HG03558 (cell line): ENCODE data around the gene HYAL2.
"Not testable (repeated sequence)": the region's sequence is repeated elsewhere in the genome, so short reads cannot be mapped to it uniquely, and the experiment has no call there.

Source experiments
- ATAC-seq: cut with Tn5 transposase; IDR thresholded peaks from one replicate; pipeline ENCODE4 v1.9.1; 2021; ENCODE audit warnings: moderate number of reproducible peaks; ENCODE audit not compliant: unreplicated experiment; ENCODE audit errors: extremely low read depth

The HYAL2 gene

DNA sequence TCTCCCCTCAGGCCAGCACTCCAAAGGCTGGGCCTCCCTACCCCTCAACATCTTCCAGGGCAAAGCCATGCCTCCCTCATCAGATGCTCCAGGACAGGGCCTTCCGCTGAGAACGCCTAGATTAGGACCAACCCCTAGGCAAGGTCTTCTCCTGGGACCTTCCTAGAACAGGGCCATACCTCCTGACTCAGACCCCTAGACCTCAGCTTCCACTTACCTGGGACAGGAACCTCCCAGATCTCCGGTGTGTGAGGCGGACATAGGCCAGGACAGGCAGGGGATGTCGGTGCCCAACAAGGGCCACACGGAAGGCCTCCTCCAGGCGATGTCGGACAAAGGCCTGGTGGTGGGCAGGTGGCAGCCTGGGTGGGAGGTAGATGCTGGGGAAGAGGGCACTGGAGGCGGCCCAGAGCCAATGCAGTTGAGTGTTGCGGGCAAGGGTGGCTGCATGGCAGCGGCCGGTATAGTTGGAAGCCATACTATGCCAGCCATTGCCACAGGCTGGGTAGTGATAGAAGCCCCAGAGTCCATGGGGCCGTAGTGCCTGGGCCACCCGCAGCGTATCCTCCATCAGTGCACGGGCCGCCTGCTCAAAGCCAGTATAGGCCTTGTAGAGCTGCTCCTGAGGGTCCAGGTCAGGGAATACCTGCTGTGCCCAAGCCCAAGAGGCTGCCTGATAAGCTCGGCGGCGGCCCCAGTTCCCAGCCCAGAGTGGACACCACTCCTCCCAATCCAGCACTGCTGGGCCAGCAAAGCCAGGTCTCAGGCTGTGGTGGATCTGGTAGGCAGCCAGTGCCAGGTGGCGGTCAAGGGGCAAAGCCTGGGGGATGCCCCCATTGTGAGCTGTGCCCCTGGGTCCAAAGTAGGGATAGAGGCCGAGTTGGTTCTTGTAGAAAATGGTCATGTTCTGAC lies 27.8 kb downstream of the HYAL2 start:
- ATAC-seq = no peak

DNA sequence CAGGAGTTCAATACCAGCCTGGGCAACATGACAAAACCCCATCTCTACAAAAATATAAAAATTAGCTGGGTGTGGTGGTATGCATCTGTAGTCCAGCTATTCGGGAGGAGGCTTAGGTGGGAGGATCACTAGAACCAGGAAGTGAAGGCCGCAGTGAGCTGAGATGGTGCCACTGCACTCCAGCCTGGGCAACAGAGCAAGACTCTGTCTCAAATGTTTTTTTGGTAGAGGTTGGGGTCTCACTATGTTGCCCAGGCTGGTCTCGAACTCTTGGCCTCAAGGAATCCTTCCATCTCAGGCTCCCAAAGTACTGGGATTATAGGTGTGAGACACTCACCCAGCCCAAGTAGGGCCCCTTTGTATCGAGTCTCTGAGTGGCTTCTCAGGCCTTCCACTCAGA lies 28.5 kb downstream of the HYAL2 start:
- no peak for ATAC-seq

DNA sequence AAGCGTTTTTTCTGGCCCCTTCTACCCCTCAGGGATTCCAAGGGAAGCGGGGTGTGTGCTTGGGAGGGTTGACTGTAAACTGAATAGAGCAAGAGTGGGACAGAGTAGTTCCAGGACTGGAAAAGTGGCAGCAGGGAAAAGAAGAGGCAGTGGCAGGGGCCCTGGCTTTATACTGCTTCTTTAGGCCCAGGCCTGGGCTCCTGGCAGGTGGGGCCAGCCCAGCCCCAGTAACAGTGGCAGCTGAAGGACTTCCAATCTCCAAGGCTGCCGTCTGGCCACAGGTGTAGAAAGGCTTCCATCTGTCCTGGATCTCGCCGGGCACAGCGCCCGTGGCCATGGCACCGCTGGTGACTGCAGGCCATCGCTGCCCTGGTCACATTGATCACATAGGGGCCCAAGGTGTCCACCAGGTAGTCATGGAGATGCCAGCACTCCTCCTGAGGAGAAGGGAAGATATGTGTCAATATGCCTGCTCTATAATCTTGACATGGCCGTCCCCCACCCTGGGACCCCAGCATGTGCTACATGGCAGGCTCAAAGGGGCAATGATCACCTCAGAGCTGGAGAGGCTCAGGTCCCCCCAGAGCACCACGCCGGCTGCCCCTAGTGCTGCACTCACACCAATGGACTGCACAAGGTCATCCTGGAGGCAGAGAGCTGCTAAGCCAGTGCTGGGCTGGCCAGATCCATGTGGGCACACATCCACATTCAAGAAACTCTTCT lies 29.3 kb downstream of the HYAL2 start:
- ATAC-seq = no peak

DNA sequence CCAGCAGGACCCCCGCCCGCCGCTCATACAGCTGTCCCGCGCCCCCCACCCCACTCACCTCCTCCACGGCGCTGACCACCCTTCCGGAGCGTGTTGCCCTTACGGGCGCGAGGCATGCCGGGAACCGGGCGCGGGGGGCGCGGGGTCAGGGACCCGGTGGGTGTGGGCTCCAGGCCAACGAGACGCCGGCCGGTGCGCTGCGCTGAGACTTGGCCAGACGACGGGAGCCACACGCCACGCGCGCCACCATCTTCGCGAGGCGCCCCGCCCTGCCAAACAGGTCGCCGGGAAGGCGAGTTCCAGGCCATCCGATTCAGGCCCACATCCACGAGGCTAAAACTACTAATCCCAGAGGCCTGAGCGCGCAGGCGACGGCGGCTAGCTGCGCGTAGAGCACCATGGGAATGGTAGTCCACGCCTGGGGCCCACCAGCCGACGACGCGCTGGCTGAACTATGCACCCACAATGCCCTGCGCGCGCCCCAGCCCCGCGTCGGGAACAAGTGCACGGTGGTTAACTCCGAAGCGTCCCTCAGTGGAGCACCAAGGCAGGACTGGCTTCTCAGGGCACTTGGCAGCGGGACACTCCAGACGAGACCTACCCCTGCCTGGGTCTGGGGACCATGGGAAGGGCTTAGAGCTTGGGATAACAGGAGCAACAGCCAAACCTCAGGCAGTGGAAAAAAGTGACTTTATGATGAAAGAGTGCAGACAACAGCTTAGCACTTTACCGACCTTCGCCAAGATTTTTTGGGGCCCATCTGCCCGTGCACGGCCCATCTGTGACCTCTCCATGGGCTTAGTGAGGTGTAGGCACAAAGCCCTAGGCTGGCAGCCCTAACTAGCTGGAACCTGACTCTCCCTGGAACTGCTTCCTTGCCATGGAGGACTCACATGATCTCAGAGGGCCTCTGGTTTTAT lies 30.1 kb downstream of the HYAL2 start, which contains the start of gene IFRD2:
TSS of gene IFRD2 (minus strand) at position 271 of the 920 bp plus-strand sequence. CDS start at position 116, 155 bp downstream.
- peak; percentile 89 for ATAC-seq

DNA sequence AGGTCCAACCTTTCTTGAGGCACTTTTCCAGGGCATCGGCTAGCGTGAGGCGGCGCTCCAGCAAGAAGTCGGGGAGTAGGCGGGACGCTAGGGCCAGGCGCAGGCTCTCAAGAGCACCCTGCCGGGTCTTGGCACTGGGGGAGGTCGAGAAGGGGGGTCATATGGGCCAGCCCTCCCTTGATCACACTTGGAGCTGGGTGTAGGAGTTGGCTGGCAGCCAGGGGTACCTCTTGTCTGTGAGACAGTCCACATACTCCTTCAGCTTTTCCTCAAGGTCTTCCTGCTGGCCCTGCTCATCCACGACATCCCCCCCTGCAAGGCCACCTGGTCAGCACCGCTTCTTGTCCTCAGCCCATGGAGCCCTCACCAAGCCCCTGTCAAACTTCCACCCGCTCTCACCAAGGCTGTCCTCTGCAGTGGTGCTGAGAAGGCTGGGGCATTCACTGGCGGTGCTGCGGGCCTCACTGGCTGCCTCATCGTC lies 32.3 kb downstream of the HYAL2 start:
- ATAC-seq = no peak

DNA sequence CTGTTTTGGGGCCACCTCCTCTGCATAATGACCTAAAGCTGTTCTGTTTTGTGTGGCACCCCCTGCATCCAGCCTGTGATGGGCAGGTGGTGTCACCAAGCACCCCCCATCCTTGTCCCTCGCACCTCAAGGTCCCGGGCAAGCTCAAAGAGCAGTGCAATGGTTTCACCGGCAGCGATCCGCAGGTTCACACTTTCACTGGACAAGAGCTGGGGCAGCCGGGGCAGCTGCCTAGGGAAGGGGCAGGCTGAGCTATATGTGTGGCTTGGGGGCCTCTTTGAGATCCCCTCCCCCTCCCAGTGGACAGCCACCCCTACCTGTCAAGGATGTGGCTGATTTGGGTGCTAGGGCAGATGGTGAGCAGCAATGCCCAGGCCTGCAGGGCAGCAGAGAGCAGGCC lies 33.4 kb downstream of the HYAL2 start:
- no peak for ATAC-seq

DNA sequence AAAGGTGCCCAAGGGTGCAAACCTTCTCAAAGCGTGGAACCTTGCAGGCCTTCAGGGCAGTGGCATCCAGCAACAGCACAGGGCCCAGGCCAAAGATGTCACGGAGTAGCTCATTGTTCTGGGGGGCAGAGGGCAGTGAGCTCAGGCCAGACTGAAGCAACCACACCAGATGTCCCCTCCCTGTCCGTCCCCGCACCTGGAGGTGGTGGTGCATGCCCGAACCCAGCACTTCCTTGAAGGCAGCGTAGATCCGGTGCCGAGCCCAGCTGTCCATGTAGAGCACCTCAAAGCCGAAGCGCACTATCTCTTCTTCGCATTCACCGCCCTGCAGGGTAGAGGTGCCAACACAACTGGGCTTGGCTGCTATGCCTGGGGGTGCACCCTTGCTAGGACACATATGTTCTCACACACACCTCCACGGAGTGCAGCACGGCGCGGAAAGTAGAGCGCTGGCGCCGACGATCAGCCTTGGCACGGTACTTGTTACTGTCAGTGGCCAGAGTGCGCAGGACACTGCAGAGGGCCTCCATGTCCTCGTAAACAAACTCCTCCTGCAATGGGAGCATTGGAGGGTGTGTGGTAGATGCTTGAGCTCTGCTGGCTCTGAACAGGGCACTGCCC lies 34.0 kb downstream of the HYAL2 start:
- ATAC-seq = no peak

DNA sequence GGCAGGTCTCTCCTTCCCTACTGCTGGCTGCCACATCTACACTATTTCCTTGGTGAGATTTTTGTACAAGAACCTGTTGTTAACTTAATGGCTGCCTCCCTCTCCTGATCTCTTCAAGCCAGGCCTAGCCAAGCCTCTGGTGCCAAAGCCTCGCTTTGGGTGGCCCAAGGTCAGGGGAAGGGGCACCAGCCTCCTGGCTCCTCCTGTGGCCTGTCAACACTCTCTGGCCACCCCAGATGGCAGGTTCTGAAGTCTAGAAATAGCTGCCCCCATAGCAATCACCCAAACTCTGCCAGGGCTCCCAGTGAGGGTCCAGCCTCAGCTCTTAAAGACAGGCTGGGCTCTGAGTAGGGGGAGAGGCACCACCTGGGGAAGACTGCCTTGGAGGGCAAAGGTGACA lies 35.3 kb downstream of the HYAL2 start:
- ATAC-seq = no peak

DNA sequence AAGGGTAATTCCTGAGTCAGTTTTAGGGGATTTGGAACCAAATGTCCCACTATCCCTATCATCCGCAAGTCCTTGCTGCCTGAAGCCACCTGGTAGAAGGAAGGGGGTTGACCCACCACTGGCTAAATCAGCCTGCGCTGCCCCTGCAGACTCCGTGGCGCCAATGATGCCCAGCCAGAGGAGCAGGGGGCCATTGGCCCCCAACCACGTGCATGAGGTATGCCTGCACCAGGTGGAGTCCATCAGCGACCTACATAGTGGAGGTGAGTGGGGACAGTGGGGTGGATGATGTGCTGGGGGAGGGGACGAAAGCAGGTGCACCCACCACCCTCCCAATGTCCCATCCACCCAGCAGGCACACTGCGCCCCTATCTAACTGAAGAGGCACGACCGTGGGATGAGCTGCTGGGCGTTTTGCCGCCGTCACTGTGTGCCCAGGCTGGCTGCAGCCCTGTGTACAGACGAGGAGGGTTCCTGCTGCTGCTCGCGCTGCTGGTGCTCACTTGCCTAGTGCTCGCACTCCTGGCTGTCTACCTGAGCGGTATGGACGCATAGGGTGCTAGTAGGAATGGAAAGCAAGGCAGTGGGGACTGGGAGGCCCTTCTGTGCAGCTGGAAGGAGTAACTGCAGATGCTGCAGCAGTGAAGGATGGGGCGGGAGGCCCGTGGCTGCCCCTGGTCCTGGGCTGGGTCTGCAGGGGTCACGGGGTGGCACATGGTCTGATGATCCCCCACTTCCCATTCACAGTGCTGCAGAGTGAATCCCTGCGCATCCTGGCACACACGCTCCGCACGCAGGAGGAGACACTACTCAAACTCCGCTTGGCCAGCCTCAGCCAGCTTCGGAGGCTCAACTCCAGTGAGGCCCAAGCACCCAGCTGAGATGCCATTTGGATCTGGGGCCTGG lies 36.0 kb downstream of the HYAL2 start:
- ATAC-seq = no peak

DNA sequence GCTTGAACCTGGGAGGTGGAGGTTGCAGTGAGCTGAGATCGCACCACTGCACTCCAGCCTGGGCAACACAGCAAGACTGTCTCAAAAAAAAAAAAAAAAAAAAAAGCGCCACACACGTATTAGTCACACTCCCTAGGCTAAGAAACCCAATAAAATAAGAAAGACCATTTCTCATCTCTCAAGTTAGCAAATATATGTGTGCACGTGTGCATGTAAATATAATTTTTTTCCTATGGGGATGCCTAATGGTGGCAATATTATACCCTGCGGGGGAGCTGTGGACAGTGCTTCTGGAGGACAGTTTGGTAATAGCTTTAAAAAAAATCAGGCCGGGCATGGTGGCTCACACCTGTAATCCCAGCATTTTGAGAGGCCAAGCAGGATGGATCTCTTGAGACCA lies 38.4 kb downstream of the HYAL2 start:
- not testable (repeated sequence) for ATAC-seq

DNA sequence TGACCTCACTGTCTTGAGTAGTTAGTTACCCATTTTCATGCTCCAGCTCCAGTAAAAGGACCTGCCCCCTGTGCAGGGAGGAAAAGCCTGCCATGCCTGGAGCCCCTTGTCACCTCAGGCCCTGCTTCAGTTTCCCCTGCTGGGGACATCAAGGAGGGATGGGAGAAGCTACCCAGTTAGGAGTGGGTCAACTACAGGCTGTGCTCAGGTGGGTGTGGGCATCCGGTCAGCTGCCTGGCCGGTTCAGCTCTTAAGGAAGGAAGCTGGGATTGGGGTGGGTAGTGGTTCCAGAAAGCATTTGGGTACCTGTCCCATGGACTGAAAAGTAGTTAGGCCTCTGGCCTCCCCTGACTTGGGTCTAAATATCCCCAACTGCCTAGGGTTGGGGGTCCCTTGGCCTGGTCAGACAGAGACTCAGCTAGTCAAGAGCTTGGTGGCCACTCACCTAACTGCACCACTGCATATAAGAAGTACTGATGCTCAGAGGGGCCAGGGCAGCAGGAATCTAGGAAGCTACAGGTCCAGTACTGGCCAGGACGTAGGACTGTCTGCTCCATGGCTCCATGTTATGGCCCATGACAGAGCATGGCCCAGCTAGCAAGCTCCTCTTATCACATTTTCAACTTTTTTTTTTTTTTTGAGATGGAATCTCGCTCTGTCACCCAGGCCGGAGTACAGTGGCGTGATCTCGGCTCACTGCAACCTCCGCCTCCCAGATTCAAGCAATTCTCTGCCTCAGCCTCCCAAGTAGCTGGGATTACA lies 43.1 kb downstream of the HYAL2 start:
- ATAC-seq = no peak

DNA sequence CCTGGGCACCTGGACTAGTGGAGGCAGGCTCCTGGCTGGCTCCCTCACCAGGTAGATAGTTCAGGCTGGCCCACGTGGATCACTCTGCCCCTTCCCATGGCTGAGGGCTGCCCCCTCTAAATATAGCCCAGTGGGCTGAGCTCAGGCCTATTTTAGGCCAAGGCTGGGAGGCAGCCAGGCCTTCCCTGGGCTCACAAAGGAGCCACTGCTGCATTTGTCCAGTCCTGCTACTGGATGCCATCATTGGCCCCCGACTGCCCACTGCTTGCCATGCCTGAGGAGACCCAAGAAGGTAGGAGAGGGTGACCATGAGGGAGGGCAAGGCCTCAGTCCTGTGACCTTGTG lies 43.7 kb downstream of the HYAL2 start, which contains the start of gene LSMEM2:
TSS of gene LSMEM2 (plus strand) at position 208 of the 345 bp plus-strand sequence. CDS start at position 235, 27 bp downstream.
- no peak for ATAC-seq

DNA sequence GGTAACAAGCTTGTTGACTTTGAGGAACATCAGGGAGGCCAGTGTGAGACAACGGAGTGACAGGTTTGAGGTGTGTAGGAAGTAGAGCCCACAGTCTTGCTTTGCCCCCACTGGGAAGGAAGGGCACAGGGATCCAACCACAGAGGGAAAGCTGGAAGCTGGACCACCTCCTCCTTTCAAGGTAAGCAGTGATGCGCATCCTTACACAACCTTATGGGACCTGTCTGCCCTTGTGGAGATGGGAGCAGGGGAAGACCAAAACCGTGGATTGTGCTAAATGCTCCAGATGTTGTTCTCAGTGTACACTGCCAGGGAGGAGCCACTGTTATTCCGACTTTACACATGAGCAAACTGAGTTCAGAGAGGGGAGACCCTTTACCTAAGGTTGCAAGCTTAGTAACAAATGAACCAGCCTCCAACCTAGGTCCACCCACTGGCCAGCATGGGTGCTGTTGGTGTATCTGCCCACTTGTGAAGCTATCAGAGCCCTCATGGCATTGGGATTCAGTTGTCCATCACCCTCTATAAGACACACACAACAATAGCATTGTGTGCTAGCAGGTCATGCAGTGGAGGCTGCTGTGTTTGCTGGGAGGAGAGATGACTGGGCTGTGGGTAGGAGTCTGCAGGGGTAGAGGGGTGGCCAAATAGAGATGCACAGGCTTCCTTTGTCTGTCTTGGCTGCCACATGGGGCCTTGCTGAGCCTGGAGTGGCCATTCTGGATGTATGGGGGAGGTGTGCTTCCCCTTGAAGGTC lies 44.2 kb downstream of the HYAL2 start:
- ATAC-seq = no peak

DNA sequence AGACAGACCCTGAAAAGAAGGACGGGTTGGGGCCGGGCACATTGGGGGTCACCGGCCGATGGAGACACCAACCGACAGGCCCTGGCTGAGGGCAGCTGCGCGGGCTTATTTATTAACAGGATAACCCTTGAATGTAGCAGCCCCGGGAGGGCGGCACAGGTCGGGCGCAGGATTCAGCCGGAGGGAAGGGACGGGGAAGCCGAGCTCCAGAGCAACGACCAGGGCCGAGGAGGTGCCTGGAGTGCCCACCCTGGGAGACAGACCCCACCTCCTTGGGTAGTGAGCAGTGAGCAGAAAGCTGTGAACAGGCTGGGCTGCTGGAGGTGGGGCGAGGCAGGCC lies 45.8 kb downstream of the HYAL2 start:
- no peak for ATAC-seq

DNA sequence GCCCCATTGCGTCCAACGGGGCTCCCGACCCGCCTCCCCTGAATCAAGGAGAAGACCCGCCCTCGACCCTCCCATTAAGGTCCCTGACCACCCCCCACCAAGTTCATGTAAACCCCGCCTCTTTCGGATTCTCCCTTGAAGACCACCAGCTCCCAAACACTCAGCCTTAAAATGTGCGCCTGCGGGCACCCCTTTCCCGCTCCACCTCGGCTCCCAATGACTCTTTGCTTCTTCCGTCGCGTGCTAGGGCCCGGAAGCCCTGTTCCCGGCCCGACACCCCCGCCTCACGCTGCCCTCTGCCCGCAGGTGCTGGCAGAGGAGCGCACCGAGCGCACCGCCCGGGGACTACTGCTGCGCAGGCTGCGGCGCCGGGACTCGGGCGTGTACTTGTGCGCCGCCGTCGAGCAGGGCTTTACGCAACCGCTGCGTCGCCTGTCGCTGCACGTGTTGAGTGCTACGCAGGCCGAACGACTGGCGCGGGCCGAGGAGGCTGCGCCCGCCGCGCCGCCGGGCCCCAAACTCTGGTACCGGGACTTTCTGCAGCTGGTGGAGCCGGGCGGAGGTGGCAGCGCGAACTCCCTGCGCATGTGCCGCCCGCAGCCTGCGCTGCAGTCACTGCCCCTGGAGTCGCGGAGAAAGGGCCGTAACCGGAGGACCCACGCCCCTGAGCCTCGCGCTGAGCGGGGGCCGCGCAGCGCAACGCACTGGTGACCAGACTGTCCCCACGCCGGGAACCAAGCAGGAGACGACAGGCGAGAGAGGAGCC lies 46.4 kb downstream of the HYAL2 start:
- ATAC-seq = no peak

DNA sequence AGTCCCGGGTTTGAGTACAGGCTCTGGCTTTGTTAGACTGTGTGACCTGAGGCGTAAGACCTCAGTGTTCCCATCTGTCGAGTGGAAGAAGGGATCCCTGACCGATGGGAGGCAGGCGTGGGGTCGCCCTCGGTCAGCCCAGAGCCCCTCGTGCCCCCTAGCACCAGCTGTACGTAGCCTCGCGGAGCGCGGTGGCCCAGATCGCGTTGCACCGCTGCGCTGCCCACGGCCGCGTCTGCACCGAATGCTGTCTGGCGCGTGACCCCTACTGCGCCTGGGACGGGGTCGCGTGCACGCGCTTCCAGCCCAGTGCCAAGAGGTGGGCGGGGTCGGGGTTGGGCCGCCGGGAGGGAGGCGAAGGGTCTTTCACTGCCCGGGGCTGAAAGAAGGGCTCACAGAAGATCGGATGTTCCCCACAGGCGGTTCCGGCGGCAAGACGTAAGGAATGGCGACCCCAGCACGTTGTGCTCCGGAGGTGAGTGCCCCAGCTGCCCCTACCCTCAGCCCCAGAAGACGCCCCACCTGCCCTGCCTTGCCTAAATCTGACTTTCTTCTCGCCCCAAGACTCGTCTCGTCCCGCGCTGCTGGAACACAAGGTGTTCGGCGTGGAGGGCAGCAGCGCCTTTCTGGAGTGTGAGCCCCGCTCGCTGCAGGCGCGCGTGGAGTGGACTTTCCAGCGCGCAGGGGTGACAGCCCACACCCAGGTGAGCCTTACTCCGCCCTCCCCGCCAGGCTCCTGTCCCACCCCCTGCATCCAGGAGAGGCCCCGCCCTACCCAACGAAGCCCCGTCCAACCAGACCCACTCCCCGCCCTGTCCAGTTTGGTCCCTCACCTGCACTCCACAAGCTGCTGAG lies 47.2 kb downstream of the HYAL2 start:
- no peak for ATAC-seq
